HepG2 (cell line): ENCODE data around the gene ADGRG1. TPM values are rescaled to one million over a fixed set of nuclear protein-coding genes. Genes with fewer than 3 reads are reported as not detected.
A peak's percentile ranks its signal among the peaks of the same experiment; 100 is the strongest.

Source experiments
- DMAP1 ChIP-seq: IDR thresholded peaks from 2 replicates; pipeline ENCODE4 v1.6.1; 2016
- HMG20A ChIP-seq: IDR thresholded peaks from 2 replicates; pipeline ENCODE4 v1.6.1; 2016; ENCODE audit warnings: borderline replicate concordance
- KDM4B ChIP-seq: sonication (generic); formaldehyde crosslinking; IDR thresholded peaks from 2 replicates; pipeline ENCODE4 v1.4.0; 2020; ENCODE audit warnings: missing genetic modification reagents
- PITX1 ChIP-seq: sonication (generic); formaldehyde crosslinking; IDR thresholded peaks from 2 replicates; pipeline ENCODE4 v1.5.1; 2020; ENCODE audit warnings: mild to moderate bottlenecking, missing genetic modification reagents
- RFXAP ChIP-seq: sonication (generic); formaldehyde crosslinking; IDR thresholded peaks from 2 replicates; pipeline ENCODE4 v1.4.0; 2020; ENCODE audit warnings: missing genetic modification reagents, borderline replicate concordance
- TAF1 ChIP-seq: sonication (generic); formaldehyde crosslinking; IDR thresholded peaks from 2 replicates; pipeline ENCODE4 v1.4.0; 2020; ENCODE audit warnings: missing genetic modification reagents
- THAP11 ChIP-seq: IDR thresholded peaks from 2 replicates; pipeline ENCODE4 v1.6.1; 2016; ENCODE audit warnings: missing biosample characterization, missing genetic modification reagents
- TSC22D2 ChIP-seq: sonication (generic); formaldehyde crosslinking; IDR thresholded peaks from 2 replicates; pipeline ENCODE4 v1.5.1; 2020; ENCODE audit warnings: missing genetic modification reagents, mild to moderate bottlenecking, borderline replicate concordance
- ZNF766 ChIP-seq: sonication (generic); formaldehyde crosslinking; IDR thresholded peaks from 2 replicates; pipeline ENCODE4 v1.5.0; 2020; ENCODE audit warnings: missing genetic modification reagents, borderline replicate concordance
- ZNF878 ChIP-seq: sonication (generic); formaldehyde crosslinking; IDR thresholded peaks from 2 replicates; pipeline ENCODE4 v1.8.1; 2023; ENCODE audit warnings: mild to moderate bottlenecking, missing genetic modification reagents, moderate library complexity
- ZSCAN22 ChIP-seq: sonication (generic); formaldehyde crosslinking; IDR thresholded peaks from 2 replicates; pipeline ENCODE4 v1.4.0; 2020; ENCODE audit warnings: mild to moderate bottlenecking, missing genetic modification reagents
- polyA plus RNA-seq, 8 experiments: library from polyadenylated mRNA; depleted of rRNA in 3 of 8; stranded (reverse) in 7 of 8; unstranded in 1 of 8; fragments of >200 nt; fragmentation: Illumina TruSeq in 4 of 8; extraction: Trizol in 4 of 8; gene quantifications; 2 replicates each; pipeline versions ENCODE4 v1.2.1 to v1.2.3, GENCODE V29; 2011 to 2016; ENCODE audit warnings: low read depth in 4 of 8, missing spikeins in 1 of 8, mixed read lengths in 1 of 8; ENCODE audit not compliant: insufficient read depth in 1 of 8
- total RNA-seq, 5 experiments: library from RNA; depleted of rRNA; stranded (reverse); fragments of >200 nt; fragmentation: Illumina TruSeq; extraction: Trizol; gene quantifications; 2 replicates each; pipeline ENCODE4 v1.2.3, GENCODE V29; 2016; ENCODE audit warnings: low read depth in 1 of 5
- TF ChIP-seq, protein P1 (sequence below): sonication (generic); formaldehyde crosslinking; IDR thresholded peaks from one replicate; pipeline ENCODE4 v1.5.1; 2020; ENCODE audit warnings: mild to moderate bottlenecking, missing genetic modification reagents; ENCODE audit errors: not compliant biosample characterization
- TF ChIP-seq, protein P2 (sequence below): sonication (generic); formaldehyde crosslinking; conservative IDR thresholded peaks from 2 replicates; pipeline ENCODE4 v1.5.0; 2020; ENCODE audit warnings: missing genetic modification reagents
- TF ChIP-seq, protein P3 (sequence below): IDR thresholded peaks from 2 replicates; pipeline ENCODE4 v1.6.1; 2016; ENCODE audit warnings: missing genetic modification reagents, missing compliant biosample characterization

The ADGRG1 gene
- total and polyA plus RNA-seq, 2 of the 13 experiments (the other 11 are each of a cell fraction or from before 2014, with no cell fraction given), result 2.7 to 5.9 TPM

DNA sequence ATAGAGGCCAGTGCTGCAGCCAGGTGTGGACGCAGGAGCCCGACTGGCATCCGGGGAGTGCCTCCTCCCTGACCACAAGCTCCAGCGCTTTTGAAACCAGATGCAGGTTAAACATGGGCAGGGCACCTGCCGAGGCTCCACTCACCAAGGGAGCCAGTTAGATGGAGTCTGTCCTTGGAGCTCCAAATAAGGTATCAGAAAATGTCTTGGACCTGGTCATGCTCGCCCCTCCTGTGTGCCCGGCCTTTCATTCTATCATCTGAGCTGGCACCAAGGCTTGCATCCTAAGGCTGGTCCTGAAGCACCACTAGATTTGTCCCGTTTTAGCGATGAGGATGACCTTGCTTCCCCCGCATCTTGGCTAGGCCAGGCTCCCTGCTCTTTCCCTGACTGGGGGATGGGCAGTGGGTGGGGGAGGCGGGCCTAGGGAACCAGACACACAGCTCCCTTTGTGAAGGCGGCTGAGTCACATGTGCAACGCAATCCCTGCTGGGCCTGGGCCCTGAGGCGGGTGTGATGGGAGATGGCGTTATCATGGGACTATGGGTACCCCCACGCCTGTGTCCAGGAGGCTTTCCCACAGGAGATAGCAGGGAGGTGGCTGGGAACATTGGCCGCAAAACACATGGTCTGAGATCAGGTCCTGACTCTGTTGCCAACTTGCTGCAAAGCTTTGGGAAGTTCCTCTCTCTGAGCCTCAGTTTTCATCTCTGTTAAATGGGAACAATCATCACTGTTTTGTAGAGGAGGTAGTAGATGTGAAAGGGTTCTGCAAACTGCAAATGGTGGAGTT is 5.0 kb upstream of the ADGRG1 start (continued):
- TF ChIP-seq, protein P1, sequence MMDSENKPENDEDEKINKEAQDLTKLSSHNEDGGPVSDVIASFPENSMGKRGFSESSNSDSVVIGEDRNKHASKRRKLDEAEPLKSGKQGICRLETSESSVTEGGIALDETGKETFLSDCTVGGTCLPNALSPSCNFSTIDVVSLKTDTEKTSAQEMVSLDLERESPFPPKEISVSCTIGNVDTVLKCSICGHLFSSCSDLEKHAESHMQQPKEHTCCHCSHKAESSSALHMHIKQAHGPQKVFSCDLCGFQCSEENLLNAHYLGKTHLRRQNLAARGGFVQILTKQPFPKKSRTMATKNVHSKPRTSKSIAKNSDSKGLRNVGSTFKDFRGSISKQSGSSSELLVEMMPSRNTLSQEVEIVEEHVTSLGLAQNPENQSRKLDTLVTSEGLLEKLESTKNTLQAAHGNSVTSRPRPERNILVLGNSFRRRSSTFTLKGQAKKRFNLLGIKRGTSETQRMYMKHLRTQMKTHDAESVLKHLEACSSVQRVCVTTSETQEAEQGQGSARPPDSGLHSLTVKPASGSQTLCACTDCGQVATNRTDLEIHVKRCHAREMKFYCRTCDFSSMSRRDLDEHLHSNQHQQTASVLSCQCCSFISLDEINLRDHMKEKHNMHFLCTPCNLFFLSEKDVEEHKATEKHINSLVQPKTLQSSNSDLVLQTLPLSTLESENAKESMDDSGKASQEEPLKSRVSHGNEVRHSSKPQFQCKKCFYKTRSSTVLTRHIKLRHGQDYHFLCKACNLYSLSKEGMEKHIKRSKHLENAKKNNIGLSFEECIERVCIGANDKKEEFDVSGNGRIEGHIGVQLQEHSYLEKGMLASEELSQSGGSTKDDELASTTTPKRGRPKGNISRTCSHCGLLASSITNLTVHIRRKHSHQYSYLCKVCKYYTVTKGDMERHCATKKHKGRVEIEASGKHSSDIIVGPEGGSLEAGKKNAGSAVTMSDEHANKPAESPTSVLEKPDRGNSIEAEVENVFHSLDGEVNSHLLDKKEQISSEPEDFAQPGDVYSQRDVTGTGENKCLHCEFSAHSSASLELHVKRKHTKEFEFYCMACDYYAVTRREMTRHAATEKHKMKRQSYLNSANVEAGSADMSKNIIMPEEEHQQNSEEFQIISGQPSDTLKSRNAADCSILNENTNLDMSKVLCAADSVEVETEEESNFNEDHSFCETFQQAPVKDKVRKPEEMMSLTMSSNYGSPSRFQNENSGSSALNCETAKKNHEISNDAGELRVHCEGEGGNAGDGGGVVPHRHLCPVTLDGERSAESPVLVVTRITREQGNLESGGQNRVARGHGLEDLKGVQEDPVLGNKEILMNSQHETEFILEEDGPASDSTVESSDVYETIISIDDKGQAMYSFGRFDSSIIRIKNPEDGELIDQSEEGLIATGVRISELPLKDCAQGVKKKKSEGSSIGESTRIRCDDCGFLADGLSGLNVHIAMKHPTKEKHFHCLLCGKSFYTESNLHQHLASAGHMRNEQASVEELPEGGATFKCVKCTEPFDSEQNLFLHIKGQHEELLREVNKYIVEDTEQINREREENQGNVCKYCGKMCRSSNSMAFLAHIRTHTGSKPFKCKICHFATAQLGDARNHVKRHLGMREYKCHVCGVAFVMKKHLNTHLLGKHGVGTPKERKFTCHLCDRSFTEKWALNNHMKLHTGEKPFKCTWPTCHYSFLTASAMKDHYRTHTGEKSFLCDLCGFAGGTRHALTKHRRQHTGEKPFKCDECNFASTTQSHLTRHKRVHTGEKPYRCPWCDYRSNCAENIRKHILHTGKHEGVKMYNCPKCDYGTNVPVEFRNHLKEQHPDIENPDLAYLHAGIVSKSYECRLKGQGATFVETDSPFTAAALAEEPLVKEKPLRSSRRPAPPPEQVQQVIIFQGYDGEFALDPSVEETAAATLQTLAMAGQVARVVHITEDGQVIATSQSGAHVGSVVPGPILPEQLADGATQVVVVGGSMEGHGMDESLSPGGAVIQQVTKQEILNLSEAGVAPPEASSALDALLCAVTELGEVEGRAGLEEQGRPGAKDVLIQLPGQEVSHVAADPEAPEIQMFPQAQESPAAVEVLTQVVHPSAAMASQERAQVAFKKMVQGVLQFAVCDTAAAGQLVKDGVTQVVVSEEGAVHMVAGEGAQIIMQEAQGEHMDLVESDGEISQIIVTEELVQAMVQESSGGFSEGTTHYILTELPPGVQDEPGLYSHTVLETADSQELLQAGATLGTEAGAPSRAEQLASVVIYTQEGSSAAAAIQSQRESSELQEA (CRISPR knock-in tag), result no peak
- TF ChIP-seq ZNF878 (CRISPR knock-in tag) (no peak), PITX1 (peak; percentile 27; the same call in 1 of the 2 replicates), DMAP1 (CRISPR knock-in tag) (no peak), RFXAP (CRISPR knock-in tag) (no peak), ZSCAN22 (no peak), TAF1 (CRISPR knock-in tag) (no peak), TSC22D2 (CRISPR knock-in tag) (no peak), THAP11 (CRISPR knock-in tag) (peak; percentile 53), HMG20A (peak; percentile 17; the same call in 1 of the 2 replicates), ZNF766 (CRISPR knock-in tag) (no peak), KDM4B (CRISPR knock-in tag) (no peak)
- TF ChIP-seq, protein P2, sequence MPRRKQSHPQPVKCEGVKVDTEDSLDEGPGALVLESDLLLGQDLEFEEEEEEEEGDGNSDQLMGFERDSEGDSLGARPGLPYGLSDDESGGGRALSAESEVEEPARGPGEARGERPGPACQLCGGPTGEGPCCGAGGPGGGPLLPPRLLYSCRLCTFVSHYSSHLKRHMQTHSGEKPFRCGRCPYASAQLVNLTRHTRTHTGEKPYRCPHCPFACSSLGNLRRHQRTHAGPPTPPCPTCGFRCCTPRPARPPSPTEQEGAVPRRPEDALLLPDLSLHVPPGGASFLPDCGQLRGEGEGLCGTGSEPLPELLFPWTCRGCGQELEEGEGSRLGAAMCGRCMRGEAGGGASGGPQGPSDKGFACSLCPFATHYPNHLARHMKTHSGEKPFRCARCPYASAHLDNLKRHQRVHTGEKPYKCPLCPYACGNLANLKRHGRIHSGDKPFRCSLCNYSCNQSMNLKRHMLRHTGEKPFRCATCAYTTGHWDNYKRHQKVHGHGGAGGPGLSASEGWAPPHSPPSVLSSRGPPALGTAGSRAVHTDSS, result no peak
- TF ChIP-seq, protein P3, sequence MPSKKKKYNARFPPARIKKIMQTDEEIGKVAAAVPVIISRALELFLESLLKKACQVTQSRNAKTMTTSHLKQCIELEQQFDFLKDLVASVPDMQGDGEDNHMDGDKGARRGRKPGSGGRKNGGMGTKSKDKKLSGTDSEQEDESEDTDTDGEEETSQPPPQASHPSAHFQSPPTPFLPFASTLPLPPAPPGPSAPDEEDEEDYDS, result no peak
